Rectal smooth muscle tissue (tissue), 1 donor: ENCODE measurements around the gene PLEKHA4.
"Not testable (repeated sequence)": the region's sequence is repeated elsewhere in the genome, so short reads cannot be mapped to it uniquely, and the experiment has no call there.

ENCODE experiments used
- H3K27ac ChIP-seq: one replicate; pipeline ENCODE4 v1.7.0; 2013; ENCODE audit warnings: low read depth, low read length, inconsistent platforms
- H3K27me3 ChIP-seq: one replicate; pipeline ENCODE4 v1.7.0; 2013; ENCODE audit warnings: low read length; ENCODE audit not compliant: control insufficient read depth, insufficient read depth
- H3K36me3 ChIP-seq: one replicate; pipeline ENCODE4 v1.7.0; 2013; ENCODE audit warnings: low read length; ENCODE audit not compliant: control insufficient read depth, insufficient read depth
- H3K4me1 ChIP-seq: one replicate; pipeline ENCODE4 v1.7.0; 2013; ENCODE audit warnings: low read length; ENCODE audit not compliant: control insufficient read depth, insufficient read depth
- H3K4me3 ChIP-seq: one replicate; pipeline ENCODE4 v1.7.0; 2013; ENCODE audit warnings: low read length
- H3K9ac ChIP-seq: one replicate; pipeline ENCODE4 v1.7.0; 2013; ENCODE audit warnings: low read length

The PLEKHA4 gene, protein sequence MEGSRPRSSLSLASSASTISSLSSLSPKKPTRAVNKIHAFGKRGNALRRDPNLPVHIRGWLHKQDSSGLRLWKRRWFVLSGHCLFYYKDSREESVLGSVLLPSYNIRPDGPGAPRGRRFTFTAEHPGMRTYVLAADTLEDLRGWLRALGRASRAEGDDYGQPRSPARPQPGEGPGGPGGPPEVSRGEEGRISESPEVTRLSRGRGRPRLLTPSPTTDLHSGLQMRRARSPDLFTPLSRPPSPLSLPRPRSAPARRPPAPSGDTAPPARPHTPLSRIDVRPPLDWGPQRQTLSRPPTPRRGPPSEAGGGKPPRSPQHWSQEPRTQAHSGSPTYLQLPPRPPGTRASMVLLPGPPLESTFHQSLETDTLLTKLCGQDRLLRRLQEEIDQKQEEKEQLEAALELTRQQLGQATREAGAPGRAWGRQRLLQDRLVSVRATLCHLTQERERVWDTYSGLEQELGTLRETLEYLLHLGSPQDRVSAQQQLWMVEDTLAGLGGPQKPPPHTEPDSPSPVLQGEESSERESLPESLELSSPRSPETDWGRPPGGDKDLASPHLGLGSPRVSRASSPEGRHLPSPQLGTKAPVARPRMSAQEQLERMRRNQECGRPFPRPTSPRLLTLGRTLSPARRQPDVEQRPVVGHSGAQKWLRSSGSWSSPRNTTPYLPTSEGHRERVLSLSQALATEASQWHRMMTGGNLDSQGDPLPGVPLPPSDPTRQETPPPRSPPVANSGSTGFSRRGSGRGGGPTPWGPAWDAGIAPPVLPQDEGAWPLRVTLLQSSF

DNA sequence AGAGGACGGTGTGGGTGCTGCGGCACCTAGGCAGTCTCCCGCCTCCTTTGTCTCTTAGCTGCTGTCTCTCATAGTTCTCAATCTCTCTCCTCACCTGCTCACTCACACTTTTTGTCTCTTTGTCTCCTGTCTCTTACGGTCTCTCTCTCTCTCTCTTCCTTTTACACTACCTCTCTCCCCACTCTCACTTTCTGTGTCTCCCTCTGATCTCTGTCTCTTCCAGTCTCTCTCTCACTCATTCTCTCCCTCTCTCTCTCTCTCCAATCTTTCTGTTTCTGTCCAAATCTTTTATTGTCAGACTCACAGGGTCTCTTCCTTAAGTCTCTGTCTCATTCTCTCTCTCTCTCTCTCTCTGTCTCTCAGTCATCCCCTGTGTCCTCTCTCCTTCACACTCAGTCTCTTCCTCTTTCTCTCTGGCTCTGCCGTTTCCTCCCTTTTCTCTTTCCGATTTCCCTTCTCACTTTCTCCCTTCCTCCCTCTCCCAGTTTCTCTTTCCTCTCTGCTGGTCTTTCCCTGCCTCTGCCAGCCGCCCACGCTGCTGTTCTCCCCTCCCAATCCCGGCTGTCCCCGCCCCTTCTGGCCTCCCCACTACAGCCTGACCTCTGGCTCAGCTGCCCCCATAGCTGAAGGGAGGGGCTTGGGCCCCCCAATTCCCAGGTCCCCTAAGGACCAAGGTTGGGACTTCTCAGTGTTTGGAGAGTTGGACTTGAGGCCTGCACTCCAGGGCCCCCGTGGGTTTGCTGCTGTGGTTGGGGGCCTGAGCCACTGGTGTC, at the start of gene PLEKHA4:
TSS of gene PLEKHA4 (minus strand) at position 504 of the 773 bp plus-strand sequence. CDS start 997 bp downstream, outside the sequence.
- Histone ChIP-seq H3K4me1 (peaks cover 9% of the 10 kb centered on the region), H3K27me3 (no peaks in the 10 kb centered on the region), H3K36me3 (peaks cover under 1% of the 10 kb centered on the region), H3K4me3 (peak within 1 kb of the TSS; percentile 62), H3K9ac (no peak within 1 kb of the TSS), H3K27ac (peak within 1 kb of the TSS; percentile 84)

DNA sequence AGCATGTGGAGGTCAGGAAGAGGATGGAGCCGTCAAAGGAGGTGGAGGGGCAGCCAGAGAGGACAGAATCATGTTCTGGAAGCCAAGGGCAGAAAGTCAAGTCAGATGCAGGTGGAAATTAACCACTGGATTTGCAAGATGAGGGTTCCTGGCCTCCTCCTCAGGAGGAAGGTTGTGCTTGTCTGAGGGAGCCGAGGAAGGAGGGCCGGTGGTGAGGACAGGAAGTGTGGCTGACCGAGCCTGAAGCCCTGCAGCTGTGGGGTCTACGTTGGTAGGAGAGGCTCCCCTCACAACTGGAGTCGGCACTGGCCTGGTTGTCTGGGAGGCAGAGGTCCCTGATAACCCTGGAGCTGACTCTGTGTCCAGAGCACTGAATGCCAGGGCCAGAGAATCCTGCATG, 49.7 kb upstream of the PLEKHA4 start:
- H3K4me1 ChIP-seq: no peaks in the 10 kb centered on the region
- H3K36me3 ChIP-seq: peaks cover 26% of the 10 kb centered on the region
- H3K4me3 ChIP-seq: no peak overlapping the region
- no peak overlapping the region for H3K27ac ChIP-seq
- no peaks in the 10 kb centered on the region for H3K27me3 ChIP-seq
- H3K9ac ChIP-seq: no peak overlapping the region

DNA sequence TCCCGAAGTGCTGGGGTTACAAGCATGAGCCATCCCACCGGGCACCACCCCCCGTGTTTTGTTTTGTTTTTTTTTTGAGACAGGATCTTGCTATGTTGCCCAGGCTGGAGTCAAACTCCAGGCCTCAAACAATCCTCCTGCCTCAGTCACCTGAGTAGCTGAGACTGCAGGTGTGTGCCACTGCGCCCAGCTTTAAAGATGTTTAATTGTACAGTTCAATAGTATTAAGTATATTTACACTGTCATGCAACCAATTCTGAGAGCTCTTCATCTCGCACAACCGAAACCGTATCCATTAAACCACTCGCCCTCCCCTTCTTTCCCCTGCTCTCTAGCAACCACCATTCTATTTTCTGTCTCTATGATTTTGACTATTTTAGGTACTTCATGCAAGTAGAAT, 47.3 kb upstream of the PLEKHA4 start:
- H3K27me3 ChIP-seq: no peaks in the 10 kb centered on the region
- H3K9ac ChIP-seq: no peak overlapping the region
- H3K36me3 ChIP-seq: peaks cover 39% of the 10 kb centered on the region
- H3K4me1 ChIP-seq: no peaks in the 10 kb centered on the region
- no peak overlapping the region for H3K4me3 ChIP-seq
- H3K27ac ChIP-seq: no peak overlapping the region

DNA sequence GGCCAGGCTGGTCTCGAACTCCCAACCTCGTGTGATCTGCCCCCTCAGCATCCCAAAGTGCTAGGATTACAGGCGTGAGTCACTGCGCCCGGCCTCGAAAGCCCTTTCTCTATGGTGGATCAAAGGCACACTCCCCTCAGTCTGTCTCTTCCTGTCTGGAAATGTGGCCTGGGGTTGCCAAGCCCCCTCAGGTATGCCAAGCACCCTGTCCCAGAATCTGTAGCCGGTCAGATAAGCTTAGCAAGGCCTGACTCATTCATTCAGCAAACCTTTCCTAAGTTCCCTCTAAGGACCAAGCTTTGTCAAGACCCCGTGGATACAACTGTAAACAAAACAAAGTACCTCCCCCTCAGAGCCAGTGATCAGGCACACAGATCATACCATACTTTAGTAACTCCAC, 45.8 kb upstream of the PLEKHA4 start:
- Histone ChIP-seq H3K27ac (no peak overlapping the region), H3K36me3 (peaks cover 39% of the 10 kb centered on the region), H3K27me3 (no peaks in the 10 kb centered on the region), H3K9ac (no peak overlapping the region), H3K4me3 (no peak overlapping the region), H3K4me1 (no peaks in the 10 kb centered on the region)

DNA sequence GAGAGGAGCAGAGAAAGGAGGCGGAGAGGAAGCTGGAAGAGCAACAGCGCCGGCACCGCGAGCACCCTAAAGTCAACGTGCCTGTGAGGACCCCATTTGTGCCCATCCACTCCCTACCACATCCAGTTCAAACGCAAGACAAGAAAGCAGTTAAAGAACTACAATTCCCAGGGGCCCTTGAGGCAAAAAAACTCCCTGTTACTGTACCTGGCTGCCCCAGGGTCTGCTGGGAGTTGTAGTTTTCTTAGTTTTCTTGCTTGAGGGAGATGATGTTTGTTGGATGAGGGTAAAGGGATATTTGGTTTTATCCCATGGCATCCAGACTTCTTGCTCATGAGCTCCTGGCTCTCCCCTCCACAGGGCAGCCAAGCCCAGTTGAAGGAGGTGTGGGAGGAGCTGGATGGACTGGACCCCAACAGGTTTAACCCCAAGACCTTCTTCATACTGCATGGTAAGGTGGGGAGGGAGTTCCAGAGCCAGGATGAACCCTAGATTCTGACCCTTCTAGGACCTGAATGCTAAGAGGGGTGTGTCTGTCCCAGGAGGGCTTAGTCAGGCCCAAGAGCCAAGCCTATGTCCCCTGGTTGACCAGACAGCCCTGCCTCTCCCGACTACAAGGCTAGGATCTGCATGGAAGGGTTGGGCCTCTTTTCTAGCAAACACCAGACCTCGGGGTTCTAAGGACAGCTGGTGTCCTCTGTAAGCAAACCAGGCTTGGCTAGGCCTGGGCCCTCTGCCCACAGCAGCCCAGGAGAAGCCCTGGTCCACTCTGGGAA, 44.9 kb upstream of the PLEKHA4 start:
- Histone ChIP-seq H3K27ac (no peak overlapping the region), H3K4me3 (no peak overlapping the region), H3K36me3 (peaks cover 39% of the 10 kb centered on the region), H3K9ac (no peak overlapping the region), H3K27me3 (no peaks in the 10 kb centered on the region), H3K4me1 (no peaks in the 10 kb centered on the region)

DNA sequence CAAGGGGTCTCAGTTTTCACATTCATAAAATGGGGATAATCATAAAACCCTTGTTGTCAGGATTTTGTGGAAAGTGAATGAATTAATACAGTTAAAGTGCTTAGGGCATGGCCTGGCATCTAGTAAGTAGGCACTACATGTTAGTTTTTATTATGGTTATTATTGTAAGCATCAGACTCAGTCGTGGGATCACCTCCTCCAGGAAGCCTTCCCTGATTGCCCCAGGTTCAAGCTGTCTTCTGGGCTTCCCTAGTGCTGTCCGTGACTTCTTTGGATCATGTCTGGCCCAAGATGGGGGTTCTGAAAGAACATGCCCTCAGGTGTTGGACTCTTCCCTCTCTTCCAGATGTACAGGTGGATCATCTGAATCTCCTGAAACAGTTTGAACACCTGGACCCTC, 42.4 kb upstream of the PLEKHA4 start:
- H3K4me1 ChIP-seq: no peaks in the 10 kb centered on the region
- H3K9ac ChIP-seq: no peak overlapping the region
- H3K4me3 ChIP-seq: no peak overlapping the region
- no peak overlapping the region for H3K27ac ChIP-seq
- H3K36me3 ChIP-seq: peaks cover 38% of the 10 kb centered on the region
- no peaks in the 10 kb centered on the region for H3K27me3 ChIP-seq

DNA sequence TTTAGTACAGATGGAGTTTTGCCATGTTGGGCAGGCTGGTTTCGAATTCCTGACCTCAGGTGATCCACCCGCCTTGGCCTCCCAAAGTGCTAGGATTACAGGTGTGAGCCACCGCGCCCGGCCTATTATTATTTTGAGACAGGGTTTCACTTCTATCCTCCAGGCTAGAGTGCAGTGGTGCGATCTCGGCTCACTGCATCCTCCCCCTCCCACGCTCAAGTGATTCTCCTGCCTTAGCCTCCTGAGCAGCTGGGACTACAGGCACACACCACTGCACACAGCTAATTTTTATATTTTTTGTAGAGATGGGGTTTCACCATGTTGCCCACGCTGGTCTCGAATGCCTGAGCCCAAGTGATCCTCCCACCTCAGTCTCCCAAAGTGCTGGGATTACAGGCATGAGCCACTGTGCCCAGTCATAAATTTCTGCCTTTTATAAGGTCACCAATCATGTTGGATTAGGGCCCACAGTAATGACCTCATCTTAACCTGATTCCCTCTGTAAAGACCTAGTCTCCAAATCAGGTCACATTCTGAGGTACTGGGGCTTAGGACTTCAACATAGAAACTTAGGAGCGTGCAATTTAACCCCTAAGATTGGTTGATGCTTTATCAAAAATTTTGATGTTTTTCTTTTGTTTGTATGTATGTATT, 41.1 kb upstream of the PLEKHA4 start:
- not testable (repeated sequence) for H3K9ac ChIP-seq, H3K4me3 ChIP-seq, H3K27me3 ChIP-seq, H3K4me1 ChIP-seq, H3K27ac ChIP-seq
- H3K36me3 ChIP-seq: peaks cover 47% of the 10 kb centered on the region

DNA sequence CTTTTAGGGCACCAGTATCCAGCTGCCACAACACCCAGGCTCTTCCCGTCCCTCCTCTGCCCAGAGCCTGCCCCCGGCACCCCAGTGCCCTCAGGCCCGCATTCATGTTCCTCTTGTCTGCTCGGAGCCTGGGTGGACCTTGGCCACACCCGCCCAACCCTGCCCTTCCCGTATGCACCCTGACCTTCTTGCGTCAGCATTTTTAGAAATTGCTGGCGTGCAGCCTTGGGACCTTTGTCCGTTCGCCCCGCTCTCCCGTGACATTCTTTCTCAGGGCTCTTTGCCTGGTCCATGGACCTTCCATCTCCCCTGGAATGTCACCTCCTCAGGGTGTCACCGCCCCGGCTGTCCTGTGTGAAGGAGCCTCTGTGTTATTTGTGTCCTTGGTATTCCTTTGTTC, 39.3 kb upstream of the PLEKHA4 start:
- Histone ChIP-seq H3K36me3 (peaks cover 33% of the 10 kb centered on the region), H3K9ac (no peak overlapping the region), H3K4me3 (no peak overlapping the region), H3K27me3 (no peaks in the 10 kb centered on the region), H3K4me1 (no peaks in the 10 kb centered on the region), H3K27ac (no peak overlapping the region)

DNA sequence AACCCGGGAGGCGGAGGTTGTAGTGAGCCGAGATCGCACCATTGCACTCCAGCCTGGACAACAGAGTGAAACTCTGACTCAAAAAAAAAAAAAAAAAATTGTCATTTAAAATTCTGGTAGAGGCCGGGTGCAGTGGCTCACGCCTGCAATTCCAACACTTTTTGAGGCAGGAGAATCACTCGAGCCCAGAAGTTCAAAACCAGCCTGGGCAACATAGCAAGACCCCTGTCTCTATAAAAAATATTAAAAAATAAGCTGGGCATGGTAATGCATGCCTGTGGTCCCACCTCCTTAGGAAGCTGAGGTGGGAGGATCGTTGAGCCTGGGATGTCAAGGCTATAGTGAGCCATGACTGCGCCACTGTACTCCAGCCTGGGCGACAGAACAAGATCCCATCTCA, 37.9 kb upstream of the PLEKHA4 start:
- H3K4me1 ChIP-seq: no peaks in the 10 kb centered on the region
- no peak overlapping the region for H3K27ac ChIP-seq
- no peak overlapping the region for H3K9ac ChIP-seq
- no peaks in the 10 kb centered on the region for H3K27me3 ChIP-seq
- peaks cover 24% of the 10 kb centered on the region for H3K36me3 ChIP-seq
- H3K4me3 ChIP-seq: no peak overlapping the region

DNA sequence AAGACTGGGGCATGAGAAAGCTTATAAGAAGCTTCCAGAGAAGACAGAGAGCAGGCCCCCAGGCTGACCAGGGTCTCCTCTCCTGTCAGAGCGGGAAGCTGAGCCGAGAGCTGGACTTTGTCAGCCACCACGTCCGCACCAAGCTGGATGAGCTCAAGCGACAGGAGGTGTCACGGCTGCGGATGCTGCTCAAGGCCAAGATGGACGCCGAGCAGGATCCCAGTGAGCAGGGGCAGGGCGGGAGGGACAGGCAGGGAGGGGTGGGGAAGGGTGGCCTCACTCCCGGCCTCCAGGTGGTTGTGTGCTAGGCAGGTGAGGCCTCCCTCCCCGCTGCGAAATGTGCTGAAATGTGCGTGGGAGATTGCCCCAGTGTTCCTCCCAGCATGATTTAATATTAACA, 37.2 kb upstream of the PLEKHA4 start:
- no peak overlapping the region for H3K4me3 ChIP-seq
- H3K36me3 ChIP-seq: peaks cover 18% of the 10 kb centered on the region
- no peak overlapping the region for H3K27ac ChIP-seq
- no peaks in the 10 kb centered on the region for H3K27me3 ChIP-seq
- no peak overlapping the region for H3K9ac ChIP-seq
- H3K4me1 ChIP-seq: peaks cover 5% of the 10 kb centered on the region

DNA sequence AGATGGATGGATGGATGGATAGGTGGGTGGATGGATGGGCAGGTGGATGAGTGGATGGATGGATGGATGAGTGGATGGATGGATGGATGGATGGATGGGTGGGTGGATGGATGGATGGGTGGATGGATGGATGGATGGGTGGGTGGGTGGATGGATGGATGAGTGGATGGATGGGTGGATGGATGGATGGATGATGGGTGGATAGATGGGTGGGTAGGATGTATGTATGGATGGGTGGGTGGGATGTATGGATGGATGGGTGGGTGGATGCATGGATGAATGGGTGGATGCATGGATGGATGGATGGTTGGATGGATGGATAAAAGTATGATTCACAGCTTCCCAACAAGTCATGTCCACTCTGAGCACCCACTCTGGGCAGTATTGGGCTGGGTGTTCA, 35.4 kb upstream of the PLEKHA4 start:
- H3K4me3 ChIP-seq, H3K9ac ChIP-seq, H3K27me3 ChIP-seq, H3K4me1 ChIP-seq, H3K27ac ChIP-seq: not testable (repeated sequence)
- H3K36me3 ChIP-seq: peaks cover 16% of the 10 kb centered on the region
